ENCODE measurements around the gene ZNF774.
"Not testable (repeated sequence)": the region's sequence is repeated elsewhere in the genome, so short reads cannot be mapped to it uniquely, and the experiment has no call there.

Gene ZNF774

GRCh38 chr15:90352107-90352893, at the start of gene ZNF774:
TSS of gene ZNF774 (plus strand) at chr15:90352284. CDS start at chr15:90354661, 2,377 bp downstream.
- DNase-seq, result peak; percentile 93

GRCh38 chr15:90305355-90305754, 46.7 kb upstream of the ZNF774 start:
- DNase-seq, result not testable (repeated sequence)

GRCh38 chr15:90305932-90306331, 46.2 kb upstream of the ZNF774 start:
- no peak for DNase-seq

- peak; percentile 34 for DNase-seq
Observed at GRCh38 chr15:90306560-90306959, 45.5 kb upstream of the ZNF774 start.

- DNase-seq, result no peak
Observed at GRCh38 chr15:90307661-90308060, 44.4 kb upstream of the ZNF774 start.

- DNase-seq, result no peak
Observed at GRCh38 chr15:90309020-90309419, 43.1 kb upstream of the ZNF774 start.

- no peak for DNase-seq
Observed at GRCh38 chr15:90315278-90315982, 36.7 kb upstream of the ZNF774 start.

- no peak for DNase-seq
Observed at GRCh38 chr15:90316139-90316538, 35.9 kb upstream of the ZNF774 start.

GRCh38 chr15:90318591-90318990, 33.5 kb upstream of the ZNF774 start:
- DNase-seq, result no peak

- DNase-seq, result peak; percentile 73
Observed at GRCh38 chr15:90320062-90320884, 31.8 kb upstream of the ZNF774 start.

- no peak for DNase-seq
Observed at GRCh38 chr15:90320885-90321278, 31.2 kb upstream of the ZNF774 start.

GRCh38 chr15:90322538-90322937, 29.5 kb upstream of the ZNF774 start:
- no peak for DNase-seq

GRCh38 chr15:90325726-90326125, 26.4 kb upstream of the ZNF774 start:
- DNase-seq, result no peak

GRCh38 chr15:90326441-90326840, 25.6 kb upstream of the ZNF774 start:
- no peak for DNase-seq

- no peak for DNase-seq
Observed at GRCh38 chr15:90327311-90327710, 24.8 kb upstream of the ZNF774 start.

- DNase-seq, result no peak
Observed at GRCh38 chr15:90334304-90334731, 17.8 kb upstream of the ZNF774 start.

- DNase-seq, result peak; percentile 42
Observed at GRCh38 chr15:90336705-90337141, 15.4 kb upstream of the ZNF774 start.

GRCh38 chr15:90337256-90337655, 14.8 kb upstream of the ZNF774 start:
- no peak for DNase-seq

GRCh38 chr15:90338532-90338931, 13.6 kb upstream of the ZNF774 start:
- DNase-seq, result no peak

GRCh38 chr15:90340345-90340744, 11.7 kb upstream of the ZNF774 start:
- DNase-seq, result no peak

- no peak for DNase-seq
Observed at GRCh38 chr15:90343302-90343790, 8.7 kb upstream of the ZNF774 start.

GRCh38 chr15:90344662-90345061, 7.4 kb upstream of the ZNF774 start:
- no peak for DNase-seq

GRCh38 chr15:90345857-90346256, 6.2 kb upstream of the ZNF774 start:
- DNase-seq, result no peak
